Measurements from ENCODE around the gene KCNH8.

DNA sequence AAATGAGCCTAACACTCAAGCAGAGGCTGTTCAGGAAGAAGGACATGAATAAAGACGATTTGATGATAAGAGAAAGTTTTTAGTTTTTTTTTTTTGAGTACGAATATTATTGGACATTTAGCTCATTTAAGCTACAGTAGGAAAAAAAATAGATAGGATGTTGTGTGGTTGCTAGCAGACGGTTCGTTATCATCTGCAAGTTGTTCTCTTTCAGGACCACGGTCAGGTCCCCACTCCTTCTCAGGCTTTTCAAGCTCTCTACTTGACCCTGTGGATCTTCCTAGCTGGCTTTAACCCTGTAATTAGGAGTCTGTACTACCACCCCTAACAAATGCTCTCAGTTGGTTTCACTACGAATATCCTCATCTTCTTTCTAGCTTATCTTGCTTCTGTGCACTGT, 1.1 kb downstream of the KCNH8 start:
- TF ChIP-seq, protein P1, sequence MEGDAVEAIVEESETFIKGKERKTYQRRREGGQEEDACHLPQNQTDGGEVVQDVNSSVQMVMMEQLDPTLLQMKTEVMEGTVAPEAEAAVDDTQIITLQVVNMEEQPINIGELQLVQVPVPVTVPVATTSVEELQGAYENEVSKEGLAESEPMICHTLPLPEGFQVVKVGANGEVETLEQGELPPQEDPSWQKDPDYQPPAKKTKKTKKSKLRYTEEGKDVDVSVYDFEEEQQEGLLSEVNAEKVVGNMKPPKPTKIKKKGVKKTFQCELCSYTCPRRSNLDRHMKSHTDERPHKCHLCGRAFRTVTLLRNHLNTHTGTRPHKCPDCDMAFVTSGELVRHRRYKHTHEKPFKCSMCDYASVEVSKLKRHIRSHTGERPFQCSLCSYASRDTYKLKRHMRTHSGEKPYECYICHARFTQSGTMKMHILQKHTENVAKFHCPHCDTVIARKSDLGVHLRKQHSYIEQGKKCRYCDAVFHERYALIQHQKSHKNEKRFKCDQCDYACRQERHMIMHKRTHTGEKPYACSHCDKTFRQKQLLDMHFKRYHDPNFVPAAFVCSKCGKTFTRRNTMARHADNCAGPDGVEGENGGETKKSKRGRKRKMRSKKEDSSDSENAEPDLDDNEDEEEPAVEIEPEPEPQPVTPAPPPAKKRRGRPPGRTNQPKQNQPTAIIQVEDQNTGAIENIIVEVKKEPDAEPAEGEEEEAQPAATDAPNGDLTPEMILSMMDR (conservative IDR thresholded peaks at IDR 0.05; ENCODE audit: low read length): no peak
- no peak for TF ChIP-seq EZH2phosphoT487 (IDR thresholded peaks at IDR 0.05; ENCODE audit: borderline replicate concordance, low read depth, low read length)

All from OCI-LY7 (cell line).